Measurements from ENCODE around the gene SCAND1.

SCAND1 gene

GRCh38 chr20:35985806-35986205 lies 31.5 kb upstream of the SCAND1 start:
- TF ChIP-seq CTCF (IDR thresholded peaks at IDR 0.05): no peak

- TF ChIP-seq CTCF (IDR thresholded peaks at IDR 0.05): no peak
Measured at GRCh38 chr20:35984382-35984781, 30.1 kb upstream of the SCAND1 start.

- TF ChIP-seq CTCF (IDR thresholded peaks at IDR 0.05): no peak
Measured at GRCh38 chr20:35981969-35982368, 27.7 kb upstream of the SCAND1 start.

- no peak for TF ChIP-seq CTCF (IDR thresholded peaks at IDR 0.05)
Measured at GRCh38 chr20:35979544-35979943, 25.2 kb upstream of the SCAND1 start.

- no peak for TF ChIP-seq CTCF (IDR thresholded peaks at IDR 0.05)
Measured at GRCh38 chr20:35978041-35978513, 23.8 kb upstream of the SCAND1 start.

GRCh38 chr20:35975576-35976373 lies 21.5 kb upstream of the SCAND1 start:
- TF ChIP-seq CTCF (IDR thresholded peaks at IDR 0.05): no peak

GRCh38 chr20:35974256-35974655 lies 20.0 kb upstream of the SCAND1 start:
- TF ChIP-seq CTCF (IDR thresholded peaks at IDR 0.05): no peak

All from LNCAP (cell line).